Parathyroid adenoma (tissue), 2 donors: ENCODE results near the gene UBN1.

Experiments used
- H2AFZ ChIP-seq: fragments of 300-600 bp; sonication (generic); one replicate; pipeline ENCODE4 v1.7.0; 2017; ENCODE audit warnings: antibody characterized with exemption, mild to moderate bottlenecking
- H3K27ac ChIP-seq: fragments of 300-600 bp; sonication (generic); one replicate; pipeline ENCODE4 v1.7.0; 2017
- H3K27me3 ChIP-seq: fragments of 300-600 bp; sonication (generic); one replicate; pipeline ENCODE4 v1.7.0; 2017; ENCODE audit warnings: low read length; ENCODE audit not compliant: control insufficient read depth, insufficient read depth
- H3K36me3 ChIP-seq: fragments of 300-600 bp; sonication (generic); one replicate; pipeline ENCODE4 v1.7.0; 2017; ENCODE audit warnings: low read length; ENCODE audit not compliant: control insufficient read depth, insufficient read depth
- H3K4me1 ChIP-seq: fragments of 300-600 bp; sonication (generic); one replicate; pipeline ENCODE4 v1.7.0; 2017; ENCODE audit warnings: control low read depth
- H3K4me2 ChIP-seq: fragments of 300-600 bp; sonication (generic); one replicate; pipeline ENCODE4 v1.7.0; 2017; ENCODE audit warnings: low read length
- H3K4me3 ChIP-seq: fragments of 300-600 bp; sonication (generic); one replicate; pipeline ENCODE4 v1.7.0; 2017; ENCODE audit warnings: low read depth, low read length
- H3K79me2 ChIP-seq: fragments of 300-600 bp; sonication (generic); one replicate; pipeline ENCODE4 v1.7.0; 2017; ENCODE audit warnings: control low read depth
- H3K9ac ChIP-seq: fragments of 300-600 bp; sonication (generic); one replicate; pipeline ENCODE4 v1.7.0; 2017; ENCODE audit warnings: mild to moderate bottlenecking
- H3K9me3 ChIP-seq: fragments of 300-600 bp; sonication (generic); one replicate; pipeline ENCODE4 v1.7.0; 2017; ENCODE audit warnings: low read length; ENCODE audit not compliant: control insufficient read depth
- CTCF ChIP-seq: fragments of 300-600 bp; sonication (generic); IDR thresholded peaks from one replicate; pipeline ENCODE4 v1.7.0; 2017; ENCODE audit warnings: antibody characterized with exemption, mild to moderate bottlenecking
- donor health status: primary hyperparathyroidism.

Gene UBN1

DNA sequence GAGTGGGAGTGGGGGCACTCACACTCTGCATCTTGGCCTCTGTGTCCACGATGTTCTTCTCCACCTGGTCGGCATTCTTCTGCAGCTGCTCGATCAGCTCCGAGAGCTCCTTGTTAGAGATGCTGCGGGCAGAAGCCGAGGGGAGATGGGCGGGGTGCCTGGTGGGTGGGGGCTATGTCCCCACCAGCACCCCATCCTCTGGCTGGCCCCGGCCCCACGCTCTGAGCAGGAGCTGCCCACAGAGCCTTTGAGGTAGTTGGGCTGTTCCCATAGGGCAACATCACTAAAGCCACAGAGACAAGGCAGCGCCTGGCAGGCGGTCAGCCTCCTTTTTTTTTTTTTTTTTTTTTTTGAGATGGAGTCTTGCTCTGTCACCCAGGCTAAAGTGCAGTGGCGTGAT is 63.5 kb downstream of the UBN1 start:
- H3K27ac ChIP-seq, result no peak overlapping the region
- no peaks in the 10 kb centered on the region for H3K4me1 ChIP-seq
- no peak overlapping the region for H3K4me3 ChIP-seq
- TF ChIP-seq CTCF, result no peak
- no peaks in the 10 kb centered on the region for H3K9me3 ChIP-seq
- H3K9ac ChIP-seq, result no peak overlapping the region
- no peaks in the 10 kb centered on the region for H3K27me3 ChIP-seq
- H3K79me2 ChIP-seq, result peaks cover 4% of the 10 kb centered on the region
- H3K36me3 ChIP-seq, result no peaks in the 10 kb centered on the region
- H3K4me2 ChIP-seq, result no peak overlapping the region
- H2AFZ ChIP-seq, result no peak overlapping the region

DNA sequence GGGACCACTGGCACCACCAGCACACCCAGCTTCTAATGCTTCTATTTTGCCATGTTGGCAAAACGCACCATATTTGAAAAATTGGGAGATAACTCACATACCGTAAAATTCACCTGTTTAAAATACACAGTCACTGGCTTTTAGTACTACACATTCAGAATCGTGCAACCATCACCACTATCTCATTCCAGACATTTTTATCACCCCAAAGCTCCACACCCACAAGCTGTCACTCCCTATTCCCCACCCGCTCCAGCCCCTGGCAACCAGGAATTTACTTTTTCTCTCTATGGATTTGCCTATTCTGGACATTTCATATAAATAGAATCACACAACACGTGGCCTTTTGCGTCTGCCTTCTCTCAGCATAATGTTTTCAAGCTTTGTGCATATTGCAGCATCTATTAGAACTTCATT is 64.7 kb downstream of the UBN1 start:
- no peaks in the 10 kb centered on the region for H3K36me3 ChIP-seq
- no peak overlapping the region for H3K27ac ChIP-seq
- no peak for TF ChIP-seq CTCF
- no peaks in the 10 kb centered on the region for H3K9me3 ChIP-seq
- H3K4me3 ChIP-seq, result no peak overlapping the region
- H3K4me1 ChIP-seq, result no peaks in the 10 kb centered on the region
- H3K27me3 ChIP-seq, result no peaks in the 10 kb centered on the region
- no peak overlapping the region for H3K9ac ChIP-seq
- H3K4me2 ChIP-seq, result no peak overlapping the region
- H3K79me2 ChIP-seq, result peaks cover 4% of the 10 kb centered on the region
- no peak overlapping the region for H2AFZ ChIP-seq

- Histone ChIP-seq H3K9me3 (no peaks in the 10 kb centered on the region), H3K4me2 (no peak overlapping the region), H3K4me1 (no peaks in the 10 kb centered on the region), H3K9ac (no peak overlapping the region), H3K27ac (no peak overlapping the region), H2AFZ (no peak overlapping the region), H3K36me3 (no peaks in the 10 kb centered on the region), H3K27me3 (no peaks in the 10 kb centered on the region), H3K79me2 (peaks cover 4% of the 10 kb centered on the region), H3K4me3 (no peak overlapping the region)
- no peak for TF ChIP-seq CTCF
Measured at GRCh38 chr16:4913130-4913773, 66.0 kb downstream of the UBN1 start.

- Histone ChIP-seq H3K27me3 (no peaks in the 10 kb centered on the region), H3K36me3 (no peaks in the 10 kb centered on the region), H3K79me2 (peaks cover 4% of the 10 kb centered on the region), H2AFZ (no peak overlapping the region), H3K4me1 (no peaks in the 10 kb centered on the region), H3K4me2 (no peak overlapping the region), H3K4me3 (no peak overlapping the region), H3K27ac (no peak overlapping the region), H3K9ac (no peak overlapping the region), H3K9me3 (no peaks in the 10 kb centered on the region)
- TF ChIP-seq CTCF, result no peak
Measured at GRCh38 chr16:4913774-4914525, 66.7 kb downstream of the UBN1 start.
